Calu3 (cell line): Measurements from ENCODE around the gene RHOA. TPM values are rescaled to one million over a fixed set of nuclear protein-coding genes. Genes with fewer than 3 reads are reported as not detected.

Source experiments
- BruUV-seq: library from RNA; stranded (reverse); fragments of 400-500 nt; replicated peaks from 2 replicates; lab custom pipeline; 2021; lab: Mats Ljungman, UMichigan
- CTCF ChIA-PET: fragments of 300-600 bp; sonication (Branson Sonifier 250); formaldehyde crosslinking; loops from one replicate; lab custom pipeline; 2022; ENCODE audit warnings: antibody characterized with exemption; lab: Charles Lee
- DNase-seq: peaks from one replicate; pipeline ENCODE4 v3.0.0; 2022
- H3K27ac Mint-ChIP-seq: one replicate; pipeline ENCODE4 v1.8.0; 2022; ENCODE audit warnings: mixed read lengths; ENCODE audit not compliant: unreplicated experiment
- H3K27me3 Mint-ChIP-seq: one replicate; pipeline ENCODE4 v1.8.0; 2022; ENCODE audit warnings: mixed read lengths; ENCODE audit not compliant: unreplicated experiment
- H3K36me3 Mint-ChIP-seq: one replicate; pipeline ENCODE4 v1.8.0; 2022; ENCODE audit warnings: mild to moderate bottlenecking, moderate library complexity, mixed read lengths; ENCODE audit not compliant: insufficient read depth, unreplicated experiment
- H3K4me1 Mint-ChIP-seq: one replicate; pipeline ENCODE4 v1.8.0; 2022; ENCODE audit warnings: mild to moderate bottlenecking, low read depth, mixed read lengths; ENCODE audit not compliant: unreplicated experiment
- H3K4me3 Mint-ChIP-seq: one replicate; pipeline ENCODE4 v1.8.0; 2022; ENCODE audit warnings: mild to moderate bottlenecking, low read depth, moderate library complexity, mixed read lengths; ENCODE audit not compliant: unreplicated experiment
- H3K9me3 Mint-ChIP-seq: one replicate; pipeline ENCODE4 v1.8.0; 2022; ENCODE audit warnings: low read depth, mixed read lengths; ENCODE audit not compliant: unreplicated experiment
- CTCF ChIP-seq: fragments of 200-600 bp; IDR thresholded peaks from one replicate; pipeline ENCODE4 v1.8.0; 2022; ENCODE audit warnings: antibody characterized with exemption; ENCODE audit not compliant: unreplicated experiment
- intact Hi-C: fragments of 100-400 bp; cut with micrococcal nuclease; formaldehyde crosslinking; loops from one replicate; pipeline ENCODE4 v1.10.0; 2022; ENCODE audit not compliant: unreplicated experiment
- total RNA-seq: library from RNA; stranded (reverse); gene quantifications from 2 replicates; pipeline ENCODE4 v1.2.3, GENCODE V29; 2022

The RHOA gene
- total RNA-seq, 1 experiment from 2014 or later = 352 TPM

DNA sequence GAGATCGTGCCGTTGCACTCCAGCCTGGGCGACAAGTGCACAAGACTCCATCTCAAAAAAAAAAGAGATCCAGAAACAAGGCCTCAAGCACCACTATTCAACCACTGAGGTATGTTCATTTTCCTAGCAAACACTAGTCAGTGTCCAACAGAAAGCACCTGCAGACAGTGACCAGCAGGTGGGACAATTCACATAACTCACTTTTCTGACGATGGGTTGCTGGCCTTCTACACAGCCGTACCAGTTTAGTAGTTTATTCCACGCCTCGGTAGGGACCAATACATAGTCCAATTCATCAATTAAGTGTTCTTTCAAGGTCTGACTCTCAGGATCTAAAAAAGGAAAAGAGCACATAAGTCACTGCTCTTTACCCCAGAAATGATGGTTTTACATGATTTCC is 84.3 kb downstream of the RHOA start:
- peaks cover 32% of the 10 kb centered on the region for H3K36me3 Mint-ChIP-seq

GRCh38 chr3:49324768-49325167 is 87.0 kb downstream of the RHOA start:
- Mint-ChIP-seq H3K36me3 (peaks cover 28% of the 10 kb centered on the region), H3K4me1 (no peaks in the 10 kb centered on the region), H3K27me3 (no peaks in the 10 kb centered on the region), H3K4me3 (no peak overlapping the region), H3K9me3 (no peaks in the 10 kb centered on the region), H3K27ac (no peak overlapping the region)
- CTCF ChIA-PET = no interaction called here
- BruUV-seq = no TSS peak
- intact Hi-C loops = no loop called here
- no peak for DNase-seq
- no peak for TF ChIP-seq CTCF

More for the DNA sequence above, 84.3 kb downstream of the RHOA start:
- intact Hi-C loops = no loop called here
- no peaks in the 10 kb centered on the region for H3K27me3 Mint-ChIP-seq
- DNase-seq = no peak
- H3K27ac Mint-ChIP-seq = no peak overlapping the region
- no peaks in the 10 kb centered on the region for H3K9me3 Mint-ChIP-seq
- no peak for TF ChIP-seq CTCF
- no TSS peak for BruUV-seq
- H3K4me3 Mint-ChIP-seq = no peak overlapping the region
- no peaks in the 10 kb centered on the region for H3K4me1 Mint-ChIP-seq
- CTCF ChIA-PET = interaction anchor here (0.7 kb wide), 1 partner anchor 121 kb away, joined by 3 read pairs; no protein-coding TSS in a partner anchor

DNA sequence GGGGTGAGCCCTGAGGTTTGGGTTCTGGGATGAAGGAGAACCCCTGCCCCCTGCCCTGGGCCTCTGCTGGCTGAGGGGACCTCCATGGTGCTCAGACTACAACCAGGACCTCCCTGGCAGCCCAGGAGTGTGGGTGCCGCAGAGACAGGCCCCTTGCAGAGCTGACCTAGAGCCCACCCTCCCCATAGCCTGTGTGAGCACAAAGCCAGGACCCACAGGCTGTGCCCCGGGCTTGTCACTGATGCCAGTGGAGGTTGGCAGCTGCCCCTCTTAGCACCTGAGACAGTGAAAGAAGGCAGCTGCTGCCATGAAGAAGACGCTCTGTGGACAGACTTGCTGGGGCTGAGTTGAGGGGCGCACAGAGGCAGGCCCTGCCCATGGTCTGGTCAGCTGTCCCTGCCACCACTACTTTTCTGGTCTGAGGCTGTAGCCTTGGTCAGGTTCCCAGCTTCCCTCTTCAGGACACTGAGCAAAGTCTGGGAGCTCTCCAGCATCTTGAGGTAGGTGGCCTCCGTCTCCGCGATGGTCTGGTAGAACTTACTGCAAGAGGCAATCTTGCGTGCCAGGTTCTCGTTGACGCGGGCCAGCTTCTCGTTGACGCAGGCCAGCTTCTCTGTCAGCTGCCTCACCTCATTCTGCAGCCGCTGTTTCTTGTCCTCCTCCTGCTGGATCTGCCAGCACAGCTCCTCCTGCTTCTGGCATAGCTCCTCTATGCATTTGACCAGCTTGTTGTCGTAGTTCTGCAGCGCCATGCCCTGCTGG is 94.9 kb downstream of the RHOA start:
- CTCF ChIA-PET = interaction anchor here (0.6 kb wide), 1 partner anchor 119 kb away, joined by 3 read pairs; no protein-coding TSS in a partner anchor
- Mint-ChIP-seq H3K36me3 (peaks cover 15% of the 10 kb centered on the region), H3K27ac (no peak overlapping the region), H3K27me3 (no peaks in the 10 kb centered on the region), H3K9me3 (no peaks in the 10 kb centered on the region), H3K4me3 (no peak overlapping the region), H3K4me1 (no peaks in the 10 kb centered on the region)
- intact Hi-C loops = no loop called here
- no peak for DNase-seq
- BruUV-seq = no TSS peak
- no peak for TF ChIP-seq CTCF

DNA sequence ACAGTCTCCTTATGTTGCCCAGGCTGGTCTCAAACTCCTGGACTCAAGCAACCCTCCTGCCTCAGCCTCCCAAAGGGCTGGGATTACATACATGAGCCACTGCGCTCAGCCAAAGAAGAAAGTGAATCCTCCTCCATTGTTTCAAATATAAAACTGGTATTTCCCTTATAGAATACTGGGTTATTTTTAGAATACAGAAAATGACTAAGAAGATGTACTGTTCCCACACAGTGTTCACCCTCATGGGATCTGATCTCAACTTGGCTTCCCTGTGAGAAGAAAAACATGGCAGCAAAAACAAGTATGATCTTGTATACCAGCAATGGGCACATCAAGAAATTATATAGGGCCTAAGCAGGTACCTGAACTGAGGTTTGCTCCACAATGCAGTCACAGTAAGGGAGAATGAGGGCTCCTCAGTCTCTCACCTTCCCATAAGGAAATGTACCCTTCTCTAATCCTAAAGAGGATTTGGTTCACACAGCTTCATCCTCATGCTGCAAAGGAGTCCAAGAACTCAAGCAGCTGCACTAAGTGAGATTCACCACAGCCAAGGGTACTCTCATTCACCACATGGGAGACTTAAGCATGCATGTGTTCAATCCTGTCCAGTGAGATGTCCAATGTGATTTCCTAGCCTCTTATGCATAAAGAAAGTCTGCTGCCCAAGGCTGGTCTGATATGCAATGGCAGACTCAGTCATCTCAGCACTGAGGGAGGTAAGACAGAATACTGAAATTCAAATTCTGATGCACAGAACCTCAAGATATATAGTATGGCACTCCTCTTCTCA is 97.7 kb downstream of the RHOA start:
- Mint-ChIP-seq H3K9me3 (no peaks in the 10 kb centered on the region), H3K4me3 (no peak overlapping the region), H3K27me3 (no peaks in the 10 kb centered on the region), H3K4me1 (no peaks in the 10 kb centered on the region), H3K27ac (no peak overlapping the region), H3K36me3 (peaks cover 20% of the 10 kb centered on the region)
- no TSS peak for BruUV-seq
- no peak for TF ChIP-seq CTCF
- DNase-seq = no peak
- intact Hi-C loops = no loop called here
- CTCF ChIA-PET = interaction anchor here (0.6 kb wide), 1 partner anchor 78 kb away, joined by 4 read pairs; no protein-coding TSS in a partner anchor
